ENCODE data around the gene PRKCA.
"Not testable (repeated sequence)": the region's sequence is repeated elsewhere in the genome, so short reads cannot be mapped to it uniquely, and the experiment has no call there.

The PRKCA gene

DNA sequence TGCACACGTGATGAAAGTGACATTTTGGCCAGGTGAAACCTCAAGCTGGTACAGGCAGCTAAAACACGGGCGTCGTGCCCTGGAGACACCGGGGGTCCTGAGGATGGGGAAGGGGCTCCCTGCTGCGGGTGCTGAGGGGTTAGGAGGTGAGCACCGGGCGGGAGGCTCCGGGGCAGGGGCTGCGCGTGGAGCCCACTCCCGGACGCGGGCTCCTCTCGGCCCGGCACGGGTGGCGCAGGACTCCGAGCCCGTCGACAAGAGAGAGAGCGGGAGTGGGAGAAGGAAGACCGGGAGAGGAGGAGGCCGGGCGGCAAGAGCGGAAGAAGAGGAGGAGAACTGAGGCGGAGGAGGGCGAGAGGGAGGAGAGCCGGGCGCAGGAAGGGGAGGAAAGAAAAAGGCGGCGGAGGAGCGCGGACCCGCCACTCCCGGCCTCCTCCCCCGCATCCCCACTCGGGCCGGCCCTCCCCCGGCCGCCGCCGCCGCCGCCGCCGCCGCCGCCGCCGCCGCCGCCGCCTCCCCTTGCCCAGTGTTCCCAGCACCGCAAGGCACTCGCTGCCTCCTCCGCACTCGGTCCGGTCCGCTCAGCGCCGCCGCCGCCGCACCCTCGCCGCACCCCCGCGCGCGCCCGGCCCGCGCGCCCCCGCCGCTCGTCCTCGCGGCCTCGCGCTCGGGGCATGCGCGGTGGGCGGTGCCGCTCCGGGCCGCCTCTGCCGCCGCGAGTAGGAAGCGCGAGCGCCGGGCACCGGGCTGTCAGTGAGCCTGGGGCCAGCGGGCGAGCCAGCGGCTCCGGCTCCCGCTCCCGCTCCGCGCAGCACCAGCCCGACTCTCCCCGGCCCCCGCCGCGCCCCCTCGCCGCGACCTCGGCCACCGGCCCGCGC lies at the start of gene PRKCA:
Gene PRKCA, plus strand, starts transcription at position 750 of the 878 bp plus-strand sequence.
- DNase-seq (ENCODE audit: low spot score), result peak; percentile 73

GRCh38 chr17:66253458-66253857 lies 49.0 kb upstream of the PRKCA start:
- DNase-seq (ENCODE audit: low spot score), result not testable (repeated sequence)

DNA sequence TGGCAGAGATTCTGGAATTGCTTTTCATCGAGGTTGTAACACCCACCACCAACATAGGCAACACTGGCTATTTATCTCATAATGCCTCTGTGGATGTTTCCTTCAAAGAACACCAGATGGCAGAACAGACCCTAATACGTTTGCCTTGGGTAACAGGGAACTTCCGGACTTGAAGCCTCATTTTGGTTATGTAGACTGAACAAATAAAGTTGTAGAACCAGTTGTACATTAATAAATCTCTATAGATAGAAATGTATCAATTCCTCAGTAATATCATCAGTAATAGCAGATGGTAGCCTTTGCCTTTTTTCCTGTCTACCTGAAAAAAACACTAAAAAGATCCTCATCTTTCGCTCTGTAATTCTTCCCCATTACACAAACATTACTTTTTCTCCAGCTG lies 47.3 kb upstream of the PRKCA start:
- peak; percentile 84 for DNase-seq (ENCODE audit: low spot score)

GRCh38 chr17:66255527-66255971 lies 46.9 kb upstream of the PRKCA start:
- no peak for DNase-seq (ENCODE audit: low spot score)

DNA sequence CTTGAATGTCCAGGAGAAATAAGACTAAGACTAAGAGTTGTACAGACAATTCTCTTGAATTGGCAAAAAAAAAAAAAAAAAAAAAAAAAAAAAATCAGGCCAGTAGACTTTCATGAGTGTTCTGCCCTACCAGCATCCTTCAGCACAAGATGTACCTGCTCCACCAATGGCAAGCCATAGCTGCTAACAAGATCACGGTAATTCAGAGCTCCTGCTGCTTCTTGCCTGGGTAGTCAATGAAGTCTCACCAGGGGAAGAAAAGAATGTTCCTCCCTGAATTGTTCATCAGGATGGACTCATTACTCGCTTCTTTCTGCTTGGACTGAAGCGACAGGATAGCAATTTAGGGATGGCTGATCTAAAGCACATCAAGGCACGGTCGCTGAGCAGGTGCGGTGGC lies 42.1 kb upstream of the PRKCA start:
- no peak for DNase-seq (ENCODE audit: low spot score)

DNA sequence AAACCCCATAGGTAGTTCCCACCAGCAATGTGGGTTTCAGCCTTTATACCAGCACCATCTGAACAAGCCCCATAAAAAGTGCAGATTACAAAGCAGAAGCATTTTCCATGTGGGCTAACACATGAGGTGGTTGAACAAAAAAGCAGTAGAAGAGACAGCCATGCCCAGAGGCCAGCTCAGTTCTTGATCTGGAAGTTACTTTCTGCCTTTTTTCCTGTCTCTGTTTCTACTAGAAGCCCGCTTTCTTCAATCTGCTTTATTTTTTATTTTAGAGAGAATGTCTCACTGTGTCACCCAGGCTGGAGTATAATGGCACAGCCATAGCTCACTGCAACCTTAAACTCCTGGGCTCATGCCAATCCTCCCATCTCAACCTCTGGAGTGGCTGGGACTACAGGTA lies 41.7 kb upstream of the PRKCA start:
- no peak for DNase-seq (ENCODE audit: low spot score)

- DNase-seq (ENCODE audit: low spot score), result no peak
These were observed 39.6 kb upstream of the PRKCA start for GRCh38 chr17:66262767-66263166.

DNA sequence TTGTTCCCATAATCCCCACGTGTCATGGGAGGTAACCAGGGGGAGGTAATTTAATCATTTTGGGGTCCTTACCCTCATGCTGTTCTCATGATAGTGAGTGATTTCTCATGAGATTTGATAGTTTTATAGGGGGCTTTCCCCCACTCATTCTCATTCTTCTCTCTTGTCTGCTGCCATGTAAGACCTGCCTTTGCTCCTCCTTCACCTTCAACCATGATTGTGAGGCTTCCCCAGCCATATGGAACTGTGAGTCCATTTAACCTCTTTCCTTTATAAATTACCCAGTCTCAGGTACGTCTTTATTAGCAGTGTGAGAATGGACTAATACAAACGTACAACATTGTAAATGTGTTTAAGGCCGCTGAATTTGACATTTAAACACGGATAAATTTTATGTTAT lies 37.7 kb upstream of the PRKCA start:
- DNase-seq (ENCODE audit: low spot score), result no peak

DNA sequence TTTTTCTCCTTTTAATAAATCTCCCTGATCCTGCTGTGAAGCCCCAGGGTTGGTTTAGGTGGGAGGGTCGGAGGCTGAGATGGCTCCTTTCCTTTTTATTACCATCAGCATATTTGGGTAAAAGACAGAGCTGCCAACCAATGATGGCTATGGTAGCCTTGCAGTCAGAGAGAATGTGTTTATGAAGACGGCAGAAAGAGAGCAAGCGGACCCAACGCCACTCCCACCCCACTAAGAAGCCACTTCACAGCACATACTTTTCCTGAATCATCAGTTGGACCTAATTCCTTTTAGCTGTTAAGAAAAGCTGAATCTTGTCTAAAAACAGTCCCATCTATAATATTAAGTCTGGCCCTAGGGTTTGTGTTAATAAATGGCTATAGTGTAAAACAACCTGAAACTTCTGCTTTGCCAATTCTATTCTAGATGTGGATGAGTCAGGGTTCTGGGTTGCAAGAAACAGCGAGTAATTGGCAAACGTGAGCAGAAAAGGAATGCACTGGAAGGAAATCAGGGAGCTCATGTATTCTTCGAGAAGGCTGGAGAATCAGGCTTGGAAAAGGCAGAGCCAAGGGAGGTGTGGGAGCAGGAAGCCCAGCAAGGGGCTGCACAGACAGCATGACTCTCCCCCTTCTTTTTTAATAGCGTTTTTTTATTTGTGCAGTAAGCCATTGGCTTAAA lies 34.0 kb upstream of the PRKCA start:
- DNase-seq (ENCODE audit: low spot score), result no peak

DNA sequence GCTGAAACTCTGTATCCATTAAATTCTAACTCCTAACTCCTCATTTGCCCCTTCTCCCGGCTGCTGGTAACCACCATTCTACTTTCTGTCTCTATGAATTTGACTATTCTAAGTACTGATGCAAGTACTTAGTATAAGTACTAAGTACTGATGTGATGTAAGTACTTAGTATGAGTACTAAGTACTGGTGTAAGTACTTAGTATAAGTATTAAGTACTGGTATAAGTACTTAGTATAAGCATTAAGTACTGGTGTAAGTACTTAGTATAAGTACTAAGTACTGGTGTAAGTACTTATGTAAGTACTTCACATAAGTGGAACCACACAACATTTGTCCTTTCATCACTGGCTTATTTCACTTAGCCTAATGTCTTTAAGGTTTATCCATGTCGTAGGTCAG lies 32.3 kb upstream of the PRKCA start:
- no peak for DNase-seq (ENCODE audit: low spot score)

DNA sequence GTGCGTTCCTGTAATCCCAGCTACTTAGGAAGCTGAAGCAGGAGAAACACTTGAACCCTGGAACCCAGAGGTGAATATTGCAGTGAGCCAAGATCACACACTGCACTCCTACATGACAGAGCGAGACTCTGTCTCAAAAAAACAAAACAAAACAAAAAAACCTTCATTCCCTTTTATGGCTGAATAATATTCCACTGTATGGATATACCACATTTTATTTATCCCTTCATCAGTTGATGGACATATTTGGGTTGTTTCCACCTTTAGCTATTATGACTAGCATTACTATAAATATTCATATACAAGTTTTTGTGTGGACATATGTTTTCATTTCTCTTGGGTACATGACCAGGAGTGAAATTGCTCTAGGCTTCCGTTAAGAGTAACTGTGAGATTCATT lies 30.9 kb upstream of the PRKCA start:
- DNase-seq (ENCODE audit: low spot score), result no peak

GRCh38 chr17:66272811-66273585 lies 29.4 kb upstream of the PRKCA start:
- DNase-seq (ENCODE audit: low spot score), result no peak

DNA sequence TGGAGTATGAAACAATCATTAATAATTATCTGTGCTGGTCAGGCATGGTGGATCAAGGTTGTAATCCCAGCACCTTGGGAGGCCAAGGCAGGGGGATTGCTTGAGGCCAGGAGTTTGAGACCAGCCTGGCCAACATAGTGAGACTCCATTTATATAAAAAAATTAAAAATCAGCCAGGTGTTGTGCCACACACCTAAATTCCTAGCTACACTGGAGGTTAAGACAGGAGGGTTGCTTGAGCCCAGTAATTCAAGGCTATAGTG lies 28.9 kb upstream of the PRKCA start:
- DNase-seq (ENCODE audit: low spot score), result no peak

GRCh38 chr17:66275651-66276050 lies 26.8 kb upstream of the PRKCA start:
- no peak for DNase-seq (ENCODE audit: low spot score)

GRCh38 chr17:66276328-66276937 lies 26.0 kb upstream of the PRKCA start:
- no peak for DNase-seq (ENCODE audit: low spot score)

GRCh38 chr17:66277191-66277590 lies 25.2 kb upstream of the PRKCA start:
- DNase-seq (ENCODE audit: low spot score), result no peak

- no peak for DNase-seq (ENCODE audit: low spot score)
These were observed 20.6 kb upstream of the PRKCA start for GRCh38 chr17:66281661-66282369.

- DNase-seq (ENCODE audit: low spot score), result no peak
These were observed 19.0 kb upstream of the PRKCA start for GRCh38 chr17:66283296-66283934.

DNA sequence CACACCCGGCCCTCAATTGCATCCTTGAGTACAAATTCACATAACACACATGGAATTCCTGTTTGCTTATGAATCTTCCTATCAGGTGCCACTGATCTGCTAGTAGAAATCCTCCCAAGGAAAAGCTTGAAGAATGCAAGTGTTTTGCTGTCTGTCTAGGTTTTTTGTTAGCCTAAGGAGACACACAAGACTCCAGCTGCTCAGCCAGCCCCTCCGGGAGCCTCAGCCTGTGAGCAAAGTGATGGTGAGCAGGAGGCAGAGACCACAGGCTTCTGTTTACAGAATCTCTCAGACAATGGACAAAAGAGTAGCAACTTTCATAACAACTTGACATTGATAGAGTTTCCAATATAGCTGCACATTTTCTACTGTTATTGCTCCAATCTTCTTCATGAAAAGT lies 18.4 kb upstream of the PRKCA start:
- no peak for DNase-seq (ENCODE audit: low spot score)

DNA sequence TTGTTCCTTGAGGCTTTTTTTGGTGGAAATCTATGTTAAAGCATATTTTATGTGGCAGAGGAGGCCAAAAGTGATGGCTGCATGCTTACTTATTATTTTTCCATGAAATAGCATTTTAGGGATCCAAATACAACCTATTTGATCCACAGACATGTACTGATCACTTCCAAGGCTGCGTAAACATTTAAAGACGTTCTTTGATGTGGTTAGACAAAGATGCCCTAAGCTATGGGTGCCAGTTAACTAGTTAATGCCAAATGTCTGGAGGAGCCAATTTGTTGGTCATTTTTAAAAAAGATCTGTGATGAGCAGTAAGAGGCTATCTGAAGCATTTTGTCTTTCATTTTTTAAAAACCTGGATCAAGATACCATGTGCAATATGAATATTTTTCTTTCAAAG lies 17.3 kb upstream of the PRKCA start:
- no peak for DNase-seq (ENCODE audit: low spot score)

DNA sequence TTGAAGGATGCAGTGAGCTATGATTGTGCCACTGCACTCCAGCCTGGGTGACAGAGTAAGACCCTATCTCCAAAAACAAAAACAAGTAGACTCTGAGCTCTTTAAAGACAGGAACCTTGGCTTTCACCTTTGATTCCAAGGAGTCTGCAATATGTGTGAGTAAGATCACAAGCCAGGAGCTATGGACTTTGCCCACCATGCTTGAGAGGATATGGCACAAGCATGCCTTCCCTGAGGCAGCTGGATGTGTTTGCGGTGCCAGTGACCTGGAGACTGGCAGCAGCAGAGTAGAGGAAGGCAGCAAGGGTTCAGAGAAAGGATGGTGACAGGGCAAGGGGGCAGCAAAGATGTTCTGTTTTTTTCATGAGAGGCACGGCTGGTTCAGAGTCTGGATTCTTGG lies 14.5 kb upstream of the PRKCA start:
- no peak for DNase-seq (ENCODE audit: low spot score)

Data from NAMALWA (cell line).